ENCODE results near the gene CMTM8.

- no peak for TF ChIP-seq CTCF (IDR thresholded peaks at IDR 0.05)
- TF ChIP-seq POLR2A (IDR thresholded peaks at IDR 0.05) = no peak
These were observed 15.8 kb downstream of the CMTM8 start for GRCh38 chr3:32254268-32254667.

Measured in right lobe of liver (tissue), 4 donors.